HepG2 (cell line): Measurements from ENCODE around the gene SCYGR6. TPM values are rescaled to one million over a fixed set of nuclear protein-coding genes. Genes with fewer than 3 reads are reported as not detected.

Experiments
- GPBP1L1 ChIP-seq: sonication (generic); formaldehyde crosslinking; IDR thresholded peaks from 2 replicates; pipeline ENCODE4 v1.5.0; 2020; ENCODE audit warnings: mild to moderate bottlenecking, missing genetic modification reagents
- HMG20A ChIP-seq: IDR thresholded peaks from 2 replicates; pipeline ENCODE4 v1.6.1; 2016; ENCODE audit warnings: borderline replicate concordance
- JARID2 ChIP-seq: sonication (generic); formaldehyde crosslinking; IDR thresholded peaks from 2 replicates; pipeline ENCODE4 v1.8.1; 2023; ENCODE audit warnings: missing genetic modification reagents, inconsistent platforms; ENCODE audit not compliant: insufficient replicate concordance
- KAT8 ChIP-seq: IDR thresholded peaks from 2 replicates; pipeline ENCODE4 v1.6.1; 2016; ENCODE audit warnings: missing genetic modification reagents, missing compliant biosample characterization
- KDM2A ChIP-seq: sonication (generic); formaldehyde crosslinking; IDR thresholded peaks from 2 replicates; pipeline ENCODE4 v1.4.0; 2020; ENCODE audit warnings: low read depth, missing genetic modification reagents, borderline replicate concordance
- KLF15 ChIP-seq: sonication (generic); formaldehyde crosslinking; IDR thresholded peaks from 2 replicates; pipeline ENCODE4 v1.8.1; 2023; ENCODE audit warnings: borderline replicate concordance, mild to moderate bottlenecking, inconsistent platforms, missing genetic modification reagents, mixed read lengths
- MAF1 ChIP-seq: sonication (generic); formaldehyde crosslinking; IDR thresholded peaks from 2 replicates; pipeline ENCODE4 v1.5.0; 2020; ENCODE audit warnings: missing genetic modification reagents, borderline replicate concordance
- MTA1 ChIP-seq: sonication (generic); formaldehyde crosslinking; IDR thresholded peaks from 2 replicates; pipeline ENCODE4 v1.4.0; 2020; ENCODE audit warnings: missing genetic modification reagents, mild to moderate bottlenecking, borderline replicate concordance
- NFE2L1 ChIP-seq: sonication (generic); formaldehyde crosslinking; IDR thresholded peaks from 2 replicates; pipeline ENCODE4 v1.4.0; 2020; ENCODE audit warnings: missing genetic modification reagents, mild to moderate bottlenecking, borderline replicate concordance
- NFYC ChIP-seq: IDR thresholded peaks from 2 replicates; pipeline ENCODE4 v1.6.1; 2016; ENCODE audit warnings: missing genetic modification reagents, missing compliant biosample characterization
- PCBP2 ChIP-seq: fragments of 200-400 bp; formaldehyde crosslinking; optimal IDR thresholded peaks from 2 replicates; pipeline ENCODE3; 2018; ENCODE audit warnings: low read length, low read depth; ENCODE audit not compliant: poor library complexity, severe bottlenecking
- STAT5B ChIP-seq: sonication (generic); formaldehyde crosslinking; IDR thresholded peaks from 2 replicates; pipeline ENCODE4 v1.4.0; 2020; ENCODE audit warnings: missing genetic modification reagents
- TAF1 ChIP-seq: sonication (generic); formaldehyde crosslinking; IDR thresholded peaks from 2 replicates; pipeline ENCODE4 v1.4.0; 2020; ENCODE audit warnings: missing genetic modification reagents
- THYN1 ChIP-seq: sonication (generic); formaldehyde crosslinking; IDR thresholded peaks from 2 replicates; pipeline ENCODE4 v1.8.1; 2023; ENCODE audit warnings: low read depth, mild to moderate bottlenecking, moderate library complexity, missing genetic modification reagents, borderline replicate concordance
- TOPORS ChIP-seq: sonication (generic); formaldehyde crosslinking; IDR thresholded peaks from 2 replicates; pipeline ENCODE4 v1.8.0; 2023; ENCODE audit warnings: mild to moderate bottlenecking, missing genetic modification reagents
- ZBTB21 ChIP-seq: sonication (generic); formaldehyde crosslinking; IDR thresholded peaks from 2 replicates; pipeline ENCODE4 v1.4.0; 2020; ENCODE audit warnings: missing genetic modification reagents
- ZFP36L1 ChIP-seq: sonication (generic); formaldehyde crosslinking; IDR thresholded peaks from 2 replicates; pipeline ENCODE4 v1.8.0; 2022; ENCODE audit warnings: mild to moderate bottlenecking, missing genetic modification reagents, moderate library complexity
- ZNF230 ChIP-seq: sonication (generic); formaldehyde crosslinking; IDR thresholded peaks from 2 replicates; pipeline ENCODE4 v1.4.0; 2020; ENCODE audit warnings: mild to moderate bottlenecking, missing genetic modification reagents
- ZNF276 ChIP-seq: sonication (generic); formaldehyde crosslinking; IDR thresholded peaks from 2 replicates; pipeline ENCODE4 v1.4.0; 2020; ENCODE audit warnings: mild to moderate bottlenecking, low read depth, missing genetic modification reagents
- ZNF564 ChIP-seq: sonication (generic); formaldehyde crosslinking; IDR thresholded peaks from 2 replicates; pipeline ENCODE4 v1.8.1; 2023; ENCODE audit warnings: mild to moderate bottlenecking, missing genetic modification reagents
- ZNF839 ChIP-seq: sonication (generic); formaldehyde crosslinking; IDR thresholded peaks from 2 replicates; pipeline ENCODE4 v1.4.0; 2020; ENCODE audit warnings: missing genetic modification reagents, mild to moderate bottlenecking, borderline replicate concordance
- polyA plus RNA-seq, 8 experiments: library from polyadenylated mRNA; depleted of rRNA in 3 of 8; stranded (reverse) in 7 of 8; unstranded in 1 of 8; fragments of >200 nt; fragmentation: Illumina TruSeq in 4 of 8; extraction: Trizol in 4 of 8; gene quantifications; 2 replicates each; pipeline versions ENCODE4 v1.2.1 to v1.2.3, GENCODE V29; 2011 to 2016; ENCODE audit warnings: low read depth in 4 of 8, missing spikeins in 1 of 8, mixed read lengths in 1 of 8; ENCODE audit not compliant: insufficient read depth in 1 of 8
- total RNA-seq, 5 experiments: library from RNA; depleted of rRNA; stranded (reverse); fragments of >200 nt; fragmentation: Illumina TruSeq; extraction: Trizol; gene quantifications; 2 replicates each; pipeline ENCODE4 v1.2.3, GENCODE V29; 2016; ENCODE audit warnings: low read depth in 1 of 5
- TF ChIP-seq, protein P1 (sequence below): sonication (generic); formaldehyde crosslinking; IDR thresholded peaks from 2 replicates; pipeline ENCODE4 v1.4.0; 2020; ENCODE audit warnings: missing genetic modification reagents
- TF ChIP-seq, protein P2 (sequence below): sonication (generic); formaldehyde crosslinking; IDR thresholded peaks from 2 replicates; pipeline ENCODE4 v1.4.0; 2020; ENCODE audit warnings: missing genetic modification reagents
- TF ChIP-seq, protein P3 (sequence below): sonication (generic); formaldehyde crosslinking; IDR thresholded peaks from 2 replicates; pipeline ENCODE4 v1.4.0; 2020; ENCODE audit warnings: missing genetic modification reagents

SCYGR6 gene
- total and polyA plus RNA-seq, 2 of the 13 experiments (the other 11 are each of a cell fraction or from before 2014, with no cell fraction given), result not detected

DNA sequence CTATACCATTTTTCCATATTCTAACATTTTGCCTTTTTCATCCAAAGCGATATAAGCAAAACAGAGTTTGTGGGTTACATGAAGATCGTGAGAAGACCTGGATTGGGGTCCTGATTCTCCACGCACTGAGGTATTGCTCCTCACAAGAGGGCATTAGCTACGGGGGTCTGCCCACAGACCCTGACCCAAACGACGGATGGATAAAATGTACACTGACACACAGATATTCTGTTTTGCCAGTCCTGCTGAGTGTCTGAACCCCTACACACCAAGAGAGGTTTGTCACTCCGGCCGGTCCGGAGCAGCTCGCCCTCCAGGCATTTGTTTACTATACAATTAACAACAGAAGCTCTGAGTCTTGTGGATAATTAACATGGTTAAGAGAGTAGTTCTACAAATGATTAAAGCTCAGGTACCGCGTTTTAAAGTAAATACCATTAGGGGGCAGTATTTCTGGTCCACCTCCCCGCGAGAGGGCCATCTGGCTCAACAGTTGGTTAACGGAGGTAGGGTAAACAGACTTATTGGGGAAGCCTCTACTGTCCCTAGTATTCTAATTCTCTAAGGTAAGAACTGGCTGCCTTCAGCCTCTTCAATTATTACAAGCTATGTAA is 49.6 kb upstream of the SCYGR6 start (continued):
- TF ChIP-seq MTA1 (CRISPR knock-in tag) (no peak), ZNF564 (no peak), KDM2A (CRISPR knock-in tag) (no peak), ZNF230 (CRISPR knock-in tag) (no peak), NFE2L1 (no peak), GPBP1L1 (no peak), ZNF276 (CRISPR knock-in tag) (no peak), THYN1 (CRISPR knock-in tag) (no peak), ZFP36L1 (no peak), KAT8 (CRISPR knock-in tag) (0 out of 2 replicates have a peak, but pooled peaks have one; percentile 38), PCBP2 (no peak), NFYC (no peak), ZBTB21 (CRISPR knock-in tag) (no peak), TOPORS (CRISPR knock-in tag) (no peak), HMG20A (CRISPR knock-in tag) (peak; percentile 26; the same call in 1 of the 2 replicates), TAF1 (CRISPR knock-in tag) (no peak), ZNF839 (no peak), JARID2 (no peak), KLF15 (CRISPR knock-in tag) (no peak), MAF1 (CRISPR knock-in tag) (no peak), STAT5B (no peak)
- TF ChIP-seq, protein P1, sequence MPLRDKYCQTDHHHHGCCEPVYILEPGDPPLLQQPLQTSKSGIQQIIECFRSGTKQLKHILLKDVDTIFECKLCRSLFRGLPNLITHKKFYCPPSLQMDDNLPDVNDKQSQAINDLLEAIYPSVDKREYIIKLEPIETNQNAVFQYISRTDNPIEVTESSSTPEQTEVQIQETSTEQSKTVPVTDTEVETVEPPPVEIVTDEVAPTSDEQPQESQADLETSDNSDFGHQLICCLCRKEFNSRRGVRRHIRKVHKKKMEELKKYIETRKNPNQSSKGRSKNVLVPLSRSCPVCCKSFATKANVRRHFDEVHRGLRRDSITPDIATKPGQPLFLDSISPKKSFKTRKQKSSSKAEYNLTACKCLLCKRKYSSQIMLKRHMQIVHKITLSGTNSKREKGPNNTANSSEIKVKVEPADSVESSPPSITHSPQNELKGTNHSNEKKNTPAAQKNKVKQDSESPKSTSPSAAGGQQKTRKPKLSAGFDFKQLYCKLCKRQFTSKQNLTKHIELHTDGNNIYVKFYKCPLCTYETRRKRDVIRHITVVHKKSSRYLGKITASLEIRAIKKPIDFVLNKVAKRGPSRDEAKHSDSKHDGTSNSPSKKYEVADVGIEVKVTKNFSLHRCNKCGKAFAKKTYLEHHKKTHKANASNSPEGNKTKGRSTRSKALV (CRISPR knock-in tag), result no peak
- TF ChIP-seq, protein P2, sequence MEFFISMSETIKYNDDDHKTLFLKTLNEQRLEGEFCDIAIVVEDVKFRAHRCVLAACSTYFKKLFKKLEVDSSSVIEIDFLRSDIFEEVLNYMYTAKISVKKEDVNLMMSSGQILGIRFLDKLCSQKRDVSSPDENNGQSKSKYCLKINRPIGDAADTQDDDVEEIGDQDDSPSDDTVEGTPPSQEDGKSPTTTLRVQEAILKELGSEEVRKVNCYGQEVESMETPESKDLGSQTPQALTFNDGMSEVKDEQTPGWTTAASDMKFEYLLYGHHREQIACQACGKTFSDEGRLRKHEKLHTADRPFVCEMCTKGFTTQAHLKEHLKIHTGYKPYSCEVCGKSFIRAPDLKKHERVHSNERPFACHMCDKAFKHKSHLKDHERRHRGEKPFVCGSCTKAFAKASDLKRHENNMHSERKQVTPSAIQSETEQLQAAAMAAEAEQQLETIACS (CRISPR knock-in tag), result no peak
- TF ChIP-seq, protein P3, sequence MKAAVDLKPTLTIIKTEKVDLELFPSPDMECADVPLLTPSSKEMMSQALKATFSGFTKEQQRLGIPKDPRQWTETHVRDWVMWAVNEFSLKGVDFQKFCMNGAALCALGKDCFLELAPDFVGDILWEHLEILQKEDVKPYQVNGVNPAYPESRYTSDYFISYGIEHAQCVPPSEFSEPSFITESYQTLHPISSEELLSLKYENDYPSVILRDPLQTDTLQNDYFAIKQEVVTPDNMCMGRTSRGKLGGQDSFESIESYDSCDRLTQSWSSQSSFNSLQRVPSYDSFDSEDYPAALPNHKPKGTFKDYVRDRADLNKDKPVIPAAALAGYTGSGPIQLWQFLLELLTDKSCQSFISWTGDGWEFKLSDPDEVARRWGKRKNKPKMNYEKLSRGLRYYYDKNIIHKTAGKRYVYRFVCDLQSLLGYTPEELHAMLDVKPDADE (CRISPR knock-in tag), result no peak
